Measurements from ENCODE around the gene NRP1. TPM values are rescaled to one million over a fixed set of nuclear protein-coding genes. Genes with fewer than 3 reads are reported as not detected.

Gene NRP1
- total RNA-seq, 4 donors from 2014 or later = 40.4 to 123 (median 58.3) TPM

GRCh38 chr10:33335801-33336581 is 1.5 kb upstream of the NRP1 start:
- no peaks in the 10 kb centered on the region for H3K36me3 ChIP-seq
- H3K9me3 ChIP-seq = no peaks in the 10 kb centered on the region
- no peaks in the 10 kb centered on the region for H3K27me3 ChIP-seq
- peak overlapping the region; percentile 41 to 74 (median 59) for H3K4me3 ChIP-seq (replicated peaks in 1 of 3)
- intact Hi-C loops (cut with DNase I) = loop anchor here (10.0 kb wide), 1 partner anchor 141 kb away; no protein-coding TSS in a partner anchor
- peak; percentile 78 to 81 for DNase-seq
- peaks cover 23 to 32% of the 10 kb centered on the region in 2 donors for H3K4me1 ChIP-seq
- peak overlapping the region; percentile 80 to 95 (median 94) for H3K27ac ChIP-seq
- peak in 1 of 2 donors; percentile 59 for TF ChIP-seq POLR2A (IDR thresholded peaks at IDR 0.05)
- TF ChIP-seq, protein P1, sequence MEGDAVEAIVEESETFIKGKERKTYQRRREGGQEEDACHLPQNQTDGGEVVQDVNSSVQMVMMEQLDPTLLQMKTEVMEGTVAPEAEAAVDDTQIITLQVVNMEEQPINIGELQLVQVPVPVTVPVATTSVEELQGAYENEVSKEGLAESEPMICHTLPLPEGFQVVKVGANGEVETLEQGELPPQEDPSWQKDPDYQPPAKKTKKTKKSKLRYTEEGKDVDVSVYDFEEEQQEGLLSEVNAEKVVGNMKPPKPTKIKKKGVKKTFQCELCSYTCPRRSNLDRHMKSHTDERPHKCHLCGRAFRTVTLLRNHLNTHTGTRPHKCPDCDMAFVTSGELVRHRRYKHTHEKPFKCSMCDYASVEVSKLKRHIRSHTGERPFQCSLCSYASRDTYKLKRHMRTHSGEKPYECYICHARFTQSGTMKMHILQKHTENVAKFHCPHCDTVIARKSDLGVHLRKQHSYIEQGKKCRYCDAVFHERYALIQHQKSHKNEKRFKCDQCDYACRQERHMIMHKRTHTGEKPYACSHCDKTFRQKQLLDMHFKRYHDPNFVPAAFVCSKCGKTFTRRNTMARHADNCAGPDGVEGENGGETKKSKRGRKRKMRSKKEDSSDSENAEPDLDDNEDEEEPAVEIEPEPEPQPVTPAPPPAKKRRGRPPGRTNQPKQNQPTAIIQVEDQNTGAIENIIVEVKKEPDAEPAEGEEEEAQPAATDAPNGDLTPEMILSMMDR (IDR thresholded peaks at IDR 0.05) = no peak
- WGBS, 2 donors = 1% methylated on average over 19 to 37 of the region's 52 CpGs

GRCh38 chr10:33335551-33335800 is 1.0 kb upstream of the NRP1 start:
- WGBS, 2 donors = 0 to 4% methylated on average over 4 to 9 of the region's 21 CpGs

DNA sequence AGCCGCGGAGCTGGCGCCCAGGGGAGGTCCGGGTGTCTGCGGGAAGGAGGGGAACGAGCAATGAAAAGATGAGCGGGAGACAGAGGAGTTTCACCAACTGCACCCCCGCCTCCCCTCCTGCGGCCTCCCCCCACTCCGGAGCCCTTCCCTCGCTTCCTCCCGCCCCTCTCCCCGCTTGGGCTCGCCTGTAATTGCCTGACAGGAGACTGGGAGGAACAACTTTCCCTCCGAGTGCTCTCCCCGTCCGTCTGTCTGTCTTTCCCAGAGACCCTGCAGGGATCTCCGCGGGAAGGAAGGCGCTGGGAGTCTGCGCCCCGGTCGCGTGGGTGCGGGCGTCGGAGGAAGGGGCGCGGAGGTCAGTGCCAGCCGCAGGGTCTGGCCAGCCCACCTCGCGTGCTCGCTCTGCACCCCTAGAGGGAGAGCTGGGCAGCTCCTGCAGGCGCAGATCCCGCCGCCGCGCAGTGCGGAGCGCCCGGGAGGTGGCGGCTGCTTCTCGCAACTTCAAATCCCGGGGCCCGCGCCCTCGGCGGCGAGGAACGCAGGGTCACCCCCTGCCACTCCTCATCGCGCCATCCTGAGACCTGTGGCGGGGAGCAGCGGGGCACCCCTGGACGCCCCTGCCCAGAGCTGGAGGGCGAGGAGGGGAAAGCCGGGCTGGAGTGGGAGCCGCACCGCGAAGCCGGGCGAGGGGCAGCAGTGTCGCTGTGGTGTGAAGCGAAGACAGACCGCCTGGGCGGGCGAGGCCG is 511 bp upstream of the NRP1 start:
- Histone ChIP-seq H3K9me3 (no peaks in the 10 kb centered on the region), H3K4me1 (peaks cover 21 to 28% of the 10 kb centered on the region in 2 donors), H3K36me3 (no peaks in the 10 kb centered on the region), H3K4me3 (replicated peaks in 1 of 3) (peak overlapping the region; percentile 41 to 74 (median 59)), H3K27me3 (no peaks in the 10 kb centered on the region), H3K27ac (peak overlapping the region; percentile 80 to 95 (median 94))
- peak; percentile 21 to 44 for TF ChIP-seq POLR2A (IDR thresholded peaks at IDR 0.05)
- TF ChIP-seq, protein P1 (IDR thresholded peaks at IDR 0.05) = peak; percentile 23 to 66 (median 52)
- peak; percentile 74 to 75 for DNase-seq
- intact Hi-C loops (cut with DNase I) = loop anchor here (5.0 to 10.0 kb wide), 2 partner anchors 140 to 1302 kb away; no protein-coding TSS in a partner anchor
- 0 to 2% methylated on average over 13 to 14 of the region's 68 CpGs for WGBS, 2 donors

More at GRCh38 chr10:33335551-33335800, 1.0 kb upstream of the NRP1 start:
- no peaks in the 10 kb centered on the region for H3K9me3 ChIP-seq
- H3K27ac ChIP-seq = peak overlapping the region; percentile 80 to 95 (median 94)
- peak in 1 of 2 donors; percentile 34 for DNase-seq
- H3K36me3 ChIP-seq = no peaks in the 10 kb centered on the region
- H3K4me3 ChIP-seq (replicated peaks in 1 of 3) = peak overlapping the region; percentile 41 to 74 (median 59)
- no peaks in the 10 kb centered on the region for H3K27me3 ChIP-seq
- H3K4me1 ChIP-seq = peaks cover 23 to 30% of the 10 kb centered on the region in 2 donors
- TF ChIP-seq POLR2A (IDR thresholded peaks at IDR 0.05) = no peak
- TF ChIP-seq, protein P1 (IDR thresholded peaks at IDR 0.05) = no peak
- intact Hi-C loops (cut with DNase I) = loop anchor here (10.0 kb wide), 1 partner anchor 141 kb away; no protein-coding TSS in a partner anchor

GRCh38 chr10:33333260-33334101 is 986 bp downstream of the NRP1 start:
- intact Hi-C loops (cut with DNase I) = loop anchor here (5.0 to 10.0 kb wide), 2 partner anchors 139 to 1304 kb away; no protein-coding TSS in a partner anchor

More at GRCh38 chr10:33333260-33334101, 986 bp downstream of the NRP1 start:
- H3K36me3 ChIP-seq = peaks cover 0 to 4% of the 10 kb centered on the region in 2 donors
- TF ChIP-seq POLR2A (IDR thresholded peaks at IDR 0.05) = no peak
- TF ChIP-seq, protein P1 (IDR thresholded peaks at IDR 0.05) = no peak
- peak; percentile 12 to 15 for DNase-seq
- H3K27me3 ChIP-seq = no peaks in the 10 kb centered on the region
- no peaks in the 10 kb centered on the region for H3K9me3 ChIP-seq
- peaks cover 21 to 29% of the 10 kb centered on the region in 2 donors for H3K4me1 ChIP-seq
- H3K27ac ChIP-seq = peak overlapping the region; percentile 80 to 95 (median 94)
- 10% methylated on average over 7 of the region's 7 CpGs for WGBS, 2 donors
- H3K4me3 ChIP-seq (replicated peaks in 1 of 3) = peak overlapping the region; percentile 59 to 95 (median 74)
